ENCODE results near the gene ZCCHC7.

ZCCHC7 gene

DNA sequence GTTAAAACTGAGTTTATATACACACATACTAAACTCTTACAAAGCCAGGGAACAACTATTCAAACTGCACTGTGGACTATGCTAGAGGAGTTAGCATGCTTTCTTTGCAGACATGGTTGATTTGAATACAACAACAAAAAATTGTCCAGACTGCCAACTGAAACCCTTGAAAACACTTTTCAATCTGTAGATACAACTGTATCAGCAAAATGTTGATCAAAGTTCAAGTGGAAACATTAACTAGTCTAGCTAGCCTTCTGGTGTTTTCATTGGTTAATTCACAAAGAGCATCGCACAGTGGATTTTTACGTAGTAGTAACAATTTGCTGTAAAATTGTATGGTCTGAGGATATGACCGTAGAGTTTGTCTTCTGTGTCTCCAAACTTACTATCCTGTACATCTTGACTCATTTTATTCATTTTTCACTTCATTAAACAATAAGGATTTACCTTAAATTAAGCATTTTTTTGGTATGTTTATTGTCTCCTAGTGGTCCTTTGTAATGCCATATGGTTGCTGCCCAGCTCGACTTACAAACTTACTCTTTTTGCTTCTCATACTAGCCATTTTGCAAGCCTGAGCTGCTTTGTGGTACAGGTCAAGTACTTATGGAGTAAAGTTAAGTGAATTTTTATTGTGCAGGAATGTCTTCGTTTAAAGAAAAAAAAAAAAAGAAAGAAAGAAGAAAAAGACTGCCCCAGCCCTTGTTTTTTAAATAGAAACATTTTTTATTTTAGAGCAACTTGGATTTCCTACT lies 123.4 kb downstream of the ZCCHC7 start:
- no peak overlapping the region for H3K4me3 ChIP-seq (ENCODE audit: low read depth in 1 of 2, low read length in 1 of 2)
- H3K27me3 ChIP-seq, result no peaks in the 10 kb centered on the region
- TF ChIP-seq, protein P1, sequence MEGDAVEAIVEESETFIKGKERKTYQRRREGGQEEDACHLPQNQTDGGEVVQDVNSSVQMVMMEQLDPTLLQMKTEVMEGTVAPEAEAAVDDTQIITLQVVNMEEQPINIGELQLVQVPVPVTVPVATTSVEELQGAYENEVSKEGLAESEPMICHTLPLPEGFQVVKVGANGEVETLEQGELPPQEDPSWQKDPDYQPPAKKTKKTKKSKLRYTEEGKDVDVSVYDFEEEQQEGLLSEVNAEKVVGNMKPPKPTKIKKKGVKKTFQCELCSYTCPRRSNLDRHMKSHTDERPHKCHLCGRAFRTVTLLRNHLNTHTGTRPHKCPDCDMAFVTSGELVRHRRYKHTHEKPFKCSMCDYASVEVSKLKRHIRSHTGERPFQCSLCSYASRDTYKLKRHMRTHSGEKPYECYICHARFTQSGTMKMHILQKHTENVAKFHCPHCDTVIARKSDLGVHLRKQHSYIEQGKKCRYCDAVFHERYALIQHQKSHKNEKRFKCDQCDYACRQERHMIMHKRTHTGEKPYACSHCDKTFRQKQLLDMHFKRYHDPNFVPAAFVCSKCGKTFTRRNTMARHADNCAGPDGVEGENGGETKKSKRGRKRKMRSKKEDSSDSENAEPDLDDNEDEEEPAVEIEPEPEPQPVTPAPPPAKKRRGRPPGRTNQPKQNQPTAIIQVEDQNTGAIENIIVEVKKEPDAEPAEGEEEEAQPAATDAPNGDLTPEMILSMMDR (IDR thresholded peaks at IDR 0.05), result no peak
- H3K36me3 ChIP-seq, result no peaks in the 10 kb centered on the region
- no peaks in the 10 kb centered on the region for H3K4me1 ChIP-seq (ENCODE audit: control insufficient read depth in 1 of 2, insufficient read depth in 1 of 2, low read depth in 1 of 2, low read length in 1 of 2)
- no peak overlapping the region for H3K27ac ChIP-seq
- H3K9me3 ChIP-seq, result no peaks in the 10 kb centered on the region

DNA sequence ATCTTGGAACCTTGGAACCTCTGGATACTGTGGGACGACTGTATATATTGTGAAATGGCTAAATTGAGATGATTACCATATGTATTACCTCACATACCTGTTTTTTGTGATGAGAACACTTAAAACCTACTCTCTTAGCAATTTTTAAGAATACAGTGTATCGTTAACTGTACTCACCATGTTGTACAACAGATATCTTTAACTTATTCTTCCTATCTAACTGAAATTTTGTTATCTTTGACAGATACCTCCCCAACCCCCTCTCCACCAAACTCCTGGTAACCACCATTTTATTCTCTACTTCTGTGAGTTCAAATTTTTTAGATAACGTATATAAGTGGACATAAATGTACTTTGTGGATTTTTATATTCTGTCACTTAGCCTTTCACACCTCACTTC lies 126.5 kb downstream of the ZCCHC7 start:
- Histone ChIP-seq H3K4me1 (ENCODE audit: control insufficient read depth in 1 of 2, insufficient read depth in 1 of 2, low read depth in 1 of 2, low read length in 1 of 2) (no peaks in the 10 kb centered on the region), H3K36me3 (peaks cover 5% of the 10 kb centered on the region), H3K4me3 (ENCODE audit: low read depth in 1 of 2, low read length in 1 of 2) (no peak overlapping the region), H3K27ac (no peak overlapping the region), H3K9me3 (no peaks in the 10 kb centered on the region), H3K27me3 (no peaks in the 10 kb centered on the region)
- TF ChIP-seq, protein P1 (IDR thresholded peaks at IDR 0.05), result no peak

DNA sequence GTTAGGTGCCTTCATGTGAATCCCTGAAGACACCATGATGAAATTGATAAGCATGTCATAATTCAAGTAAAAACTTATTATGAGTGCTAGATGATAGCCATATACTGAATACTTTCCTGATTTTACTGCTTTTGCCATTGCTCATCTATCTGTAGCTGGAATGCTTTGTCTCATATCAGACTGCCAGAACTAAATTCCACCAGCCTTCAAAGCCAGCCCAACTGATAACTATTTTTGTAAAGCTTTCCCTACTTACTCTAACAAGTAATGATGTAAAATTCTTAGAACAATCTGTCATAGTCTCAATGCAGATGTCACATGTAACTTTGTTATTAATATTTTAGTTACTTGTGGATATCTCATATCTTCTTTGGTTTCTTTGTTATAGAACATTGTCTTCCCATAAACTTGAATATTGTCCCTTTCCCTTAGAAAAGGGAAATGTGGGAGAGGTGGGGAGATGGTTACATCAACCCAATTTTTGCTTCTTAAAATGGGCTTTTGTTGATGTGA lies 128.3 kb downstream of the ZCCHC7 start:
- Histone ChIP-seq H3K27ac (no peak overlapping the region), H3K36me3 (peaks cover 5% of the 10 kb centered on the region), H3K4me1 (ENCODE audit: control insufficient read depth in 1 of 2, insufficient read depth in 1 of 2, low read depth in 1 of 2, low read length in 1 of 2) (no peaks in the 10 kb centered on the region), H3K27me3 (no peaks in the 10 kb centered on the region), H3K4me3 (ENCODE audit: low read depth in 1 of 2, low read length in 1 of 2) (no peak overlapping the region), H3K9me3 (no peaks in the 10 kb centered on the region)
- TF ChIP-seq, protein P1 (IDR thresholded peaks at IDR 0.05), result no peak

- Histone ChIP-seq H3K36me3 (peaks cover 5% of the 10 kb centered on the region), H3K4me3 (ENCODE audit: low read depth in 1 of 2, low read length in 1 of 2) (no peak overlapping the region), H3K4me1 (ENCODE audit: control insufficient read depth in 1 of 2, insufficient read depth in 1 of 2, low read depth in 1 of 2, low read length in 1 of 2) (no peaks in the 10 kb centered on the region), H3K9me3 (no peaks in the 10 kb centered on the region), H3K27me3 (no peaks in the 10 kb centered on the region), H3K27ac (no peak overlapping the region)
- TF ChIP-seq, protein P1 (IDR thresholded peaks at IDR 0.05), result no peak
Observed at GRCh38 chr9:37251452-37251851, 131.1 kb downstream of the ZCCHC7 start.

DNA sequence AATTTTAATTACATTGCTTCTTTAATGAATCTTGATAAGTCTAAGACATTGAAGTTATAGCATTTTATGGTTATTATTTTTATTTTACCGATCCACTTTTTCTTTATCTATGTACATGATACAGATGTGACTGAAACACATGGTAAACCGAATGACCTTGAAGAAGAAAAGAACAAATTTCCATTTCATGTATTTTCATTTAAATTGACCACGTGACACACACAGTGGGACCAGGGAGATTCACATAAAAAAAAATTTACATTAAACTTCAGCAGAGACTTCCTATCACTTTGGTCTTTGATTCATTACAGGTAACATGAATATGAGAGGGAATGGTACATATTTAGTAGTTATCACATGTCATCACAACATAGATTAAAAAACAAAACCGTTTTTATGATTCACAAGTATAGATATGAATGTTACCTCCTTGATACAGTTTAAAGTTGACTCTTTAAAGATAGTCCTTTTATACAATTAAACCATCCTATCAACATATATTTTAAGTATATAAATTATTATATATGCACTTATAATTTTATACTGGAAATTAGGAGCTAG lies 133.1 kb downstream of the ZCCHC7 start:
- Histone ChIP-seq H3K27ac (no peak overlapping the region), H3K27me3 (no peaks in the 10 kb centered on the region), H3K4me1 (ENCODE audit: control insufficient read depth in 1 of 2, insufficient read depth in 1 of 2, low read depth in 1 of 2, low read length in 1 of 2) (no peaks in the 10 kb centered on the region), H3K9me3 (no peaks in the 10 kb centered on the region), H3K36me3 (peaks cover 5% of the 10 kb centered on the region), H3K4me3 (ENCODE audit: low read depth in 1 of 2, low read length in 1 of 2) (no peak overlapping the region)
- TF ChIP-seq, protein P1 (IDR thresholded peaks at IDR 0.05), result no peak

All from neutrophil (primary cell).